HEK293 (cell line): ENCODE measurements around the gene UNG.

Experiments used
- CTCF ChIA-PET: fragments of 350-600 bp; formaldehyde crosslinking; extraction: SDS; loops from one replicate; lab custom pipeline; 2021; ENCODE audit warnings: antibody characterized with exemption; lab: Yijun Ruan, JAX
- POLR2A ChIA-PET: fragments of 300-600 bp; formaldehyde crosslinking; extraction: SDS; loops from one replicate; lab custom pipeline; 2020; ENCODE audit warnings: antibody characterized with exemption, inconsistent platforms; lab: Yijun Ruan, JAX
- H3K27ac ChIP-seq: fragments of 200-500 bp; sonication (Bioruptor generic); 2 replicates; pipeline ENCODE4 v1.5.1; 2014; ENCODE audit warnings: low read depth, low read length, control low read depth, inconsistent platforms; ENCODE audit errors: extremely low read depth
- H3K36me3 ChIP-seq, 2 experiments: fragments of 200-500 bp in 1 of 2; sonication (Bioruptor generic) in 1 of 2; 1 replicate in 1 of 2; 2 replicates in 1 of 2; pipeline ENCODE4 v1.5.1; 2014 to 2017; ENCODE audit warnings: inconsistent platforms in 2 of 2, low read length in 2 of 2; ENCODE audit not compliant: control insufficient read depth in 2 of 2, insufficient read depth in 1 of 2
- H3K4me1 ChIP-seq: fragments of 200-500 bp; sonication (Bioruptor generic); 2 replicates; pipeline ENCODE4 v1.5.1; 2014; ENCODE audit warnings: mild to moderate bottlenecking, low read length, inconsistent platforms; ENCODE audit not compliant: control insufficient read depth, insufficient read depth
- H3K4me3 ChIP-seq: 2 replicates; pipeline ENCODE4 v1.5.1; 2011; ENCODE audit warnings: low read depth, mild to moderate bottlenecking, control low read depth, low read length, moderate library complexity
- H3K9me3 ChIP-seq: fragments of 200-500 bp; sonication (Bioruptor generic); 2 replicates; pipeline ENCODE4 v1.5.1; 2014; ENCODE audit warnings: low read depth, low read length, inconsistent platforms; ENCODE audit not compliant: control insufficient read depth, insufficient read depth
- BCL11A ChIP-seq: fragments of 450-650 bp; formaldehyde crosslinking; IDR thresholded peaks from 2 replicates; pipeline ENCODE4 v1.5.1; 2016; ENCODE audit warnings: low read depth, missing biosample characterization, missing genetic modification characterization
- KLF10 ChIP-seq: fragments of 450-650 bp; IDR thresholded peaks from 2 replicates; pipeline ENCODE4 v1.5.1; 2018; ENCODE audit warnings: missing biosample characterization, mild to moderate bottlenecking, missing genetic modification characterization
- MEIS1 ChIP-seq: sonication (generic); formaldehyde crosslinking; IDR thresholded peaks from 2 replicates; pipeline ENCODE4 v1.8.1; 2022; ENCODE audit warnings: missing genetic modification reagents, mild to moderate bottlenecking, borderline replicate concordance
- OVOL3 ChIP-seq: fragments of 450-650 bp; formaldehyde crosslinking; IDR thresholded peaks from 2 replicates; pipeline ENCODE4 v1.5.1; 2016; ENCODE audit warnings: missing biosample characterization, missing genetic modification characterization
- PRDM1 ChIP-seq: fragments of 450-650 bp; formaldehyde crosslinking; IDR thresholded peaks from 2 replicates; pipeline ENCODE4; 2016; ENCODE audit warnings: missing biosample characterization, missing genetic modification characterization
- PRDM4 ChIP-seq: fragments of 450-650 bp; formaldehyde crosslinking; IDR thresholded peaks from 2 replicates; pipeline ENCODE4 v1.5.1; 2017; ENCODE audit warnings: missing biosample characterization, missing genetic modification characterization
- PRDM6 ChIP-seq: fragments of 450-650 bp; formaldehyde crosslinking; IDR thresholded peaks from 2 replicates; pipeline ENCODE4 v1.5.1; 2017; ENCODE audit warnings: missing biosample characterization, missing genetic modification characterization
- YY2 ChIP-seq: fragments of 450-650 bp; formaldehyde crosslinking; IDR thresholded peaks from 2 replicates; pipeline ENCODE4 v1.5.1; 2016; ENCODE audit warnings: missing biosample characterization, missing genetic modification characterization
- ZBTB26 ChIP-seq: fragments of 450-650 bp; formaldehyde crosslinking; optimal IDR thresholded peaks from 2 replicates; pipeline ENCODE3; 2016; ENCODE audit warnings: missing biosample characterization, mild to moderate bottlenecking, missing genetic modification characterization
- ZFP3 ChIP-seq: fragments of 450-650 bp; formaldehyde crosslinking; IDR thresholded peaks from 2 replicates; pipeline ENCODE4 v1.5.1; 2016; ENCODE audit warnings: low read depth, missing biosample characterization, missing genetic modification characterization
- ZNF10 ChIP-seq: fragments of 450-650 bp; formaldehyde crosslinking; IDR thresholded peaks from 2 replicates; pipeline ENCODE4 v1.5.1; 2017; ENCODE audit warnings: missing biosample characterization, missing genetic modification characterization
- ZNF169 ChIP-seq: fragments of 450-650 bp; formaldehyde crosslinking; IDR thresholded peaks from 2 replicates; pipeline ENCODE4 v1.5.1; 2016; ENCODE audit warnings: missing biosample characterization, missing genetic modification characterization
- ZNF335 ChIP-seq: fragments of 450-650 bp; formaldehyde crosslinking; conservative IDR thresholded peaks from 2 replicates; pipeline ENCODE4 v1.5.1; 2016; ENCODE audit warnings: missing biosample characterization, missing genetic modification characterization
- ZNF423 ChIP-seq: fragments of 450-650 bp; formaldehyde crosslinking; IDR thresholded peaks from 2 replicates; pipeline ENCODE4 v1.5.1; 2016; ENCODE audit warnings: missing biosample characterization, missing genetic modification characterization
- ZNF473 ChIP-seq: fragments of 450-650 bp; formaldehyde crosslinking; IDR thresholded peaks from 2 replicates; pipeline ENCODE4 v1.5.1; 2017; ENCODE audit warnings: missing biosample characterization, missing genetic modification characterization
- ZNF544 ChIP-seq: fragments of 450-650 bp; formaldehyde crosslinking; IDR thresholded peaks from 2 replicates; pipeline ENCODE4 v1.5.0; 2017; ENCODE audit warnings: missing biosample characterization, missing genetic modification characterization
- ZNF549 ChIP-seq: fragments of 450-650 bp; IDR thresholded peaks from 2 replicates; pipeline ENCODE4 v1.5.1; 2018; ENCODE audit warnings: missing biosample characterization, missing genetic modification characterization, mild to moderate bottlenecking, inconsistent platforms, moderate library complexity
- ZNF561 ChIP-seq: fragments of 450-650 bp; IDR thresholded peaks from 2 replicates; pipeline ENCODE4 v1.5.1; 2018; ENCODE audit warnings: missing biosample characterization, missing genetic modification characterization, borderline replicate concordance
- ZNF610 ChIP-seq: fragments of 450-650 bp; formaldehyde crosslinking; IDR thresholded peaks from 2 replicates; pipeline ENCODE4 v1.5.1; 2016; ENCODE audit warnings: missing biosample characterization, missing genetic modification characterization, borderline replicate concordance
- ZNF629 ChIP-seq: fragments of 450-650 bp; formaldehyde crosslinking; IDR thresholded peaks from 2 replicates; pipeline ENCODE4 v1.5.1; 2017; ENCODE audit warnings: missing biosample characterization, missing genetic modification characterization
- ZNF692 ChIP-seq: fragments of 450-650 bp; formaldehyde crosslinking; IDR thresholded peaks from 2 replicates; pipeline ENCODE4 v1.5.1; 2016; ENCODE audit warnings: missing biosample characterization, missing genetic modification characterization
- ZNF76 ChIP-seq: fragments of 450-650 bp; formaldehyde crosslinking; IDR thresholded peaks from 2 replicates; pipeline ENCODE4; 2016; ENCODE audit warnings: low read depth, missing biosample characterization, missing genetic modification characterization, borderline replicate concordance
- TF ChIP-seq, protein P1 (sequence below): fragments of 450-650 bp; formaldehyde crosslinking; IDR thresholded peaks from 2 replicates; pipeline ENCODE4 v1.5.1; 2017; ENCODE audit warnings: missing biosample characterization, missing genetic modification characterization
- TF ChIP-seq, protein P2 (sequence below): fragments of 450-650 bp; formaldehyde crosslinking; IDR thresholded peaks from 2 replicates; pipeline ENCODE4; 2016; ENCODE audit warnings: missing biosample characterization, missing genetic modification characterization
- TF ChIP-seq, protein P3 (sequence below): fragments of 450-650 bp; formaldehyde crosslinking; IDR thresholded peaks from 2 replicates; pipeline ENCODE4 v1.5.1; 2016; ENCODE audit warnings: missing biosample characterization, missing genetic modification characterization

Gene UNG

DNA sequence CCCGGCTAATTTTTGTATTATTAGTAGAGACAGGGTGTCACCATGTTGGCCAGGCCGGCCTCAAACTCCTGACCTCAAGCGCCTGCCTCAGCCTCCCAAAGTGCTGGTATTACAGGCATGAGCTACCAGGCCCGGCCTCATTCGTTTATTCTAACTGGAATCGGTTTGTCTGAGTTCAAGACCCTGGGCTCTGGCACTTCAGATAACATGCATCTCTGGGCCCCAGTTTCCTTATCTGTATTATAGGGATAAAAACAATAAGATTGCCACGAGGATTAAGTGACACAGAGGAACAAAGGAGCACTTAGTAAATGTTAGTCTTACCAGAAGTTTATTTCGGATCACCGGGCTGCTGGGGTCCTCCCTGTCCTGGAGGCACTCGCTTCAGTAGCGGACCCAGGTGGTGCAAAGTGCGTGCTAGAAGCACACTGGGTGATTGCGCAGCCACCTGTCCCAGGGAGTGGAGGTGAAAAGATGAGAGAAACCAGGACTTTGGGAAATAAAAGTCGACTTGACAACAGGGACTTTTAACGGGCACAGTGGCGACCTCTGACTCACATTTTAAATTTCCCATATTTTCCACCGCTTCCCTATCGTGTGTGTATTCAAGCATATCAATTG lies 56.5 kb downstream of the UNG start (continued):
- no peak for TF ChIP-seq KLF10 (tag by site-specific recombination)
- no peak for TF ChIP-seq OVOL3 (tag by site-specific recombination)
- TF ChIP-seq, protein P1, sequence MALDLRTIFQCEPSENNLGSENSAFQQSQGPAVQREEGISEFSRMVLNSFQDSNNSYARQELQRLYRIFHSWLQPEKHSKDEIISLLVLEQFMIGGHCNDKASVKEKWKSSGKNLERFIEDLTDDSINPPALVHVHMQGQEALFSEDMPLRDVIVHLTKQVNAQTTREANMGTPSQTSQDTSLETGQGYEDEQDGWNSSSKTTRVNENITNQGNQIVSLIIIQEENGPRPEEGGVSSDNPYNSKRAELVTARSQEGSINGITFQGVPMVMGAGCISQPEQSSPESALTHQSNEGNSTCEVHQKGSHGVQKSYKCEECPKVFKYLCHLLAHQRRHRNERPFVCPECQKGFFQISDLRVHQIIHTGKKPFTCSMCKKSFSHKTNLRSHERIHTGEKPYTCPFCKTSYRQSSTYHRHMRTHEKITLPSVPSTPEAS (tag by site-specific recombination) = no peak
- no peak for TF ChIP-seq ZNF544 (tag by site-specific recombination)
- TF ChIP-seq PRDM1 (tag by site-specific recombination) = 0 out of 2 replicates have a peak, but pooled peaks have one; percentile 31
- TF ChIP-seq ZNF335 (tag by site-specific recombination) = peak; percentile 65
- TF ChIP-seq ZNF169 = no peak
- no peak for TF ChIP-seq BCL11A (tag by site-specific recombination)
- TF ChIP-seq, protein P2, sequence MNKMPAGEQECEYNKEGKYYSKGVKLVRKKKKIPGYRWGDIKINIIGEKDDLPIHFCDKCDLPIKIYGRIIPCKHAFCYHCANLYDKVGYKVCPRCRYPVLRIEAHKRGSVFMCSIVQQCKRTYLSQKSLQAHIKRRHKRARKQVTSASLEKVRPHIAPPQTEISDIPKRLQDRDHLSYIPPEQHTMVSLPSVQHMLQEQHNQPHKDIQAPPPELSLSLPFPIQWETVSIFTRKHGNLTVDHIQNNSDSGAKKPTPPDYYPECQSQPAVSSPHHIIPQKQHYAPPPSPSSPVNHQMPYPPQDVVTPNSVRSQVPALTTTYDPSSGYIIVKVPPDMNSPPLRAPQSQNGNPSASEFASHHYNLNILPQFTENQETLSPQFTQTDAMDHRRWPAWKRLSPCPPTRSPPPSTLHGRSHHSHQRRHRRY = no peak

- POLR2A ChIA-PET = interaction anchor here (0.6 to 1.1 kb wide), 10 partner anchors 10 to 1630 kb away, joined by 3 to 9 read pairs (median 4); partner anchors contain the start of gene UNG
- peak overlapping the region; percentile 74 for H3K4me3 ChIP-seq
- H3K36me3 ChIP-seq = no peaks in the 10 kb centered on the region
- peaks cover 8% of the 10 kb centered on the region; the same call in 1 of the 2 replicates for H3K4me1 ChIP-seq
- CTCF ChIA-PET = interaction anchor here (0.6 to 1.5 kb wide), 8 partner anchors 9 to 1162 kb away, joined by 3 to 6 read pairs (median 3); no protein-coding TSS in a partner anchor
- H3K27ac ChIP-seq = peak overlapping the region; percentile 78; the same call in 1 of the 2 replicates
- no peaks in the 10 kb centered on the region for H3K9me3 ChIP-seq
- TF ChIP-seq ZNF10 (tag by site-specific recombination) = no peak
- no peak for TF ChIP-seq ZFP3 (tag by site-specific recombination)
- TF ChIP-seq PRDM6 (tag by site-specific recombination) = no peak
- TF ChIP-seq MEIS1 = no peak
- TF ChIP-seq ZNF561 = 0 out of 2 replicates have a peak, but pooled peaks have one; percentile 48
- TF ChIP-seq, protein P3, sequence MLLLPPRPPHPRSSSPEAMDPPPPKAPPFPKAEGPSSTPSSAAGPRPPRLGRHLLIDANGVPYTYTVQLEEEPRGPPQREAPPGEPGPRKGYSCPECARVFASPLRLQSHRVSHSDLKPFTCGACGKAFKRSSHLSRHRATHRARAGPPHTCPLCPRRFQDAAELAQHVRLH (tag by site-specific recombination) = no peak
- TF ChIP-seq ZNF610 (tag by site-specific recombination) = peak; percentile 73
- TF ChIP-seq ZNF549 = no peak
- no peak for TF ChIP-seq YY2
- 0 out of 2 replicates have a peak, but pooled peaks have one; percentile 56 for TF ChIP-seq ZNF692 (tag by site-specific recombination)
- peak; percentile 37; the same call in 1 of the 2 replicates for TF ChIP-seq PRDM4 (tag by site-specific recombination)
- no peak for TF ChIP-seq ZNF423
- TF ChIP-seq ZBTB26 (tag by site-specific recombination) = peak; percentile 53
- TF ChIP-seq ZNF76 = peak; percentile 72
- no peak for TF ChIP-seq ZNF473
- TF ChIP-seq ZNF629 = peak; percentile 73
Measured at GRCh38 chr12:109154451-109155438, 57.3 kb downstream of the UNG start.
